VCaP (cell line): ENCODE measurements around the gene MOV10L1.
"Not testable (repeated sequence)": the region's sequence is repeated elsewhere in the genome, so short reads cannot be mapped to it uniquely, and the experiment has no call there.

ENCODE experiments used
- H3K27ac ChIP-seq: fragments of 450-650 bp; 2 replicates; pipeline ENCODE4 v1.5.1; 2017
- CTCF ChIP-seq: fragments of 450-650 bp; conservative IDR thresholded peaks from 2 replicates; pipeline ENCODE4 v1.5.1; 2017; ENCODE audit warnings: mild to moderate bottlenecking, moderate library complexity

Gene MOV10L1

GRCh38 chr22:50145721-50146438, 56.1 kb downstream of the MOV10L1 start:
- H3K27ac ChIP-seq: no peak overlapping the region
- no peak for TF ChIP-seq CTCF

- no peak overlapping the region for H3K27ac ChIP-seq
- TF ChIP-seq CTCF: peak; percentile 85
Measured at GRCh38 chr22:50146439-50147238, 56.8 kb downstream of the MOV10L1 start.

- not testable (repeated sequence) for H3K27ac ChIP-seq
Measured at GRCh38 chr22:50147258-50148165, 57.7 kb downstream of the MOV10L1 start.

- no peak overlapping the region for H3K27ac ChIP-seq
Measured at GRCh38 chr22:50148166-50148500, 58.3 kb downstream of the MOV10L1 start.

GRCh38 chr22:50148991-50149721, 59.4 kb downstream of the MOV10L1 start:
- peak; percentile 84 for TF ChIP-seq CTCF
- H3K27ac ChIP-seq: no peak overlapping the region

More at GRCh38 chr22:50148166-50148500, 58.3 kb downstream of the MOV10L1 start:
- no peak for TF ChIP-seq CTCF

- no peak overlapping the region for H3K27ac ChIP-seq
- TF ChIP-seq CTCF: no peak
Measured at GRCh38 chr22:50150161-50151129, 60.6 kb downstream of the MOV10L1 start.
